Esophagus muscularis mucosa (tissue), 4 donors: Measurements from ENCODE around the gene TPP2. TPM values are rescaled to one million over a fixed set of nuclear protein-coding genes. Genes with fewer than 3 reads are reported as not detected.

ENCODE experiments used
- DNase-seq: peaks from one replicate; pipeline ENCODE4 v3.0.0-alpha.2; 2017; ENCODE audit errors: extremely low spot score
- H3K27ac ChIP-seq, 4 donors: fragments of 200-600 bp; sonication (generic); replicated peaks in 1 of 4; 1 replicate in 3 of 4; 2 replicates in 1 of 4; pipeline ENCODE4 v1.5.1; 2016 to 2019; ENCODE audit warnings: mild to moderate bottlenecking in 1 of 4
- H3K27me3 ChIP-seq, 4 donors: fragments of 200-600 bp; sonication (generic); one replicate each; pipeline versions ENCODE4 v1.5.1 to v1.6.0; 2016 to 2019
- H3K36me3 ChIP-seq, 4 donors: fragments of 200-600 bp; sonication (generic); one replicate each; pipeline ENCODE4 v1.5.1; 2016 to 2019
- H3K4me1 ChIP-seq, 4 donors: fragments of 200-600 bp; sonication (generic); one replicate each; pipeline ENCODE4 v1.5.1; 2016 to 2019
- H3K4me3 ChIP-seq, 4 donors: fragments of 200-600 bp; sonication (generic); 1 replicate in 2 of 4; 2 replicates in 2 of 4; pipeline ENCODE4 v1.5.1; 2016 to 2019; ENCODE audit warnings: mild to moderate bottlenecking in 4 of 4, moderate library complexity in 1 of 4
- H3K9me3 ChIP-seq, 4 donors: fragments of 200-600 bp; sonication (generic); 1 replicate in 3 of 4; 2 replicates in 1 of 4; pipeline ENCODE4 v1.5.1; 2016 to 2019
- EP300 ChIP-seq: sonication (generic); formaldehyde crosslinking; IDR thresholded peaks from one replicate; pipeline ENCODE4 v1.6.1; 2017; ENCODE audit warnings: antibody characterized with exemption
- POLR2A ChIP-seq: fragments of 450-650 bp; IDR thresholded peaks from one replicate; pipeline ENCODE4 v1.6.1; 2017; ENCODE audit warnings: antibody characterized with exemption, moderate library complexity, mild to moderate bottlenecking, low read depth
- POLR2AphosphoS5 ChIP-seq, 2 donors: sonication (generic); formaldehyde crosslinking; IDR thresholded peaks; one replicate each; pipeline ENCODE4 v1.6.1; 2017; ENCODE audit warnings: antibody characterized with exemption in 2 of 2
- WGBS: methylation state at CpG from one replicate; pipeline ENCODE4 v1.1.5; 2018; 5-methylcytosine and 5-hydroxymethylcytosine counted together
- intact Hi-C: fragments of 100-400 bp; cut with DNase I; formaldehyde crosslinking; loops from one replicate; pipeline ENCODE4 v1.15.1; 2023
- total RNA-seq, 4 donors: library from RNA; depleted of rRNA; stranded (reverse); fragments of >200 nt; gene quantifications; one replicate each; pipeline versions ENCODE4 v1.1.0 to v1.2.1, GENCODE V29; 2016
- TF ChIP-seq, protein P1 (sequence below), 3 experiments: fragments of 200-600 bp in 2 of 3; fragments of 450-650 bp in 1 of 3; sonication (generic) in 2 of 3; IDR thresholded peaks; one replicate each; pipeline ENCODE4 v1.5.1; 2017 to 2019; ENCODE audit warnings: antibody characterized with exemption in 3 of 3, mild to moderate bottlenecking in 2 of 3, moderate library complexity in 1 of 3

TPP2 gene
- total RNA-seq, 4 donors from 2014 or later: 30.3 to 38.4 (median 32.1) TPM

DNA sequence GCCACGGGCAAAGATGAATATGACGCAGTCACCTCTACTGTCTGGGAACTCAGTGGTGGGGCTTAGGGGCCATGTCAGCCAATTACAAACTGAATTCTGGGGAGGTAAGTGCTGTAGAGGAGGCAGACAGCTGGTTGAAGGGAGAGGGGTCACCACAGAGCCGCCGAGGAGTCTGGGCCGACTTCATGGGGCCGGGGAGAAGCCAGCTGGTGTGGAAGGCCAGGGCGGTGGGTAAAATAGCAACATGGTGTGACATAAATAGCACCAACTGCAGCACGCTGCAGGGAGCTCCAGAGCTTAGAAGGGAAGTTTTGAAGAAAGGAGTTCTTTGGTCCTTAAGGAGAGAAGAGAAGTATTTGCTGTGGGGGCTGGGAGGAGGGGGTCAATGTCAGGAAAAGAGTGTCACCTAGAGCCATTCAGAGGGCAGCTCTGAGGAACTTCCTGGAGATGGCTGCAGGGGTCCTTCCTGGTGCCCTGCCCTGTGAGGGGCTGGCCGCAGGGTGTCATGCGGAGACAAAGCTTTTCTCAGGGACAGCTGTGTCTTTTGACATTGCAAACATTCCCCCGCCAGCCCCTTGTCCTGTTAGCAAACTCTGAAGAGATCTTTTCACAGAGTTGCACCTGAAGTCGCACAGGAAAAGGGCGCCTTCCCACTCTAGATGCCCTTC lies 91.7 kb downstream of the TPP2 start:
- H3K9me3 ChIP-seq: no peaks in the 10 kb centered on the region
- 51% methylated on average over 11 of the region's 13 CpGs for WGBS
- no peaks in the 10 kb centered on the region for H3K4me1 ChIP-seq
- no peak overlapping the region for H3K27ac ChIP-seq
- no peaks in the 10 kb centered on the region for H3K36me3 ChIP-seq
- TF ChIP-seq, protein P1, sequence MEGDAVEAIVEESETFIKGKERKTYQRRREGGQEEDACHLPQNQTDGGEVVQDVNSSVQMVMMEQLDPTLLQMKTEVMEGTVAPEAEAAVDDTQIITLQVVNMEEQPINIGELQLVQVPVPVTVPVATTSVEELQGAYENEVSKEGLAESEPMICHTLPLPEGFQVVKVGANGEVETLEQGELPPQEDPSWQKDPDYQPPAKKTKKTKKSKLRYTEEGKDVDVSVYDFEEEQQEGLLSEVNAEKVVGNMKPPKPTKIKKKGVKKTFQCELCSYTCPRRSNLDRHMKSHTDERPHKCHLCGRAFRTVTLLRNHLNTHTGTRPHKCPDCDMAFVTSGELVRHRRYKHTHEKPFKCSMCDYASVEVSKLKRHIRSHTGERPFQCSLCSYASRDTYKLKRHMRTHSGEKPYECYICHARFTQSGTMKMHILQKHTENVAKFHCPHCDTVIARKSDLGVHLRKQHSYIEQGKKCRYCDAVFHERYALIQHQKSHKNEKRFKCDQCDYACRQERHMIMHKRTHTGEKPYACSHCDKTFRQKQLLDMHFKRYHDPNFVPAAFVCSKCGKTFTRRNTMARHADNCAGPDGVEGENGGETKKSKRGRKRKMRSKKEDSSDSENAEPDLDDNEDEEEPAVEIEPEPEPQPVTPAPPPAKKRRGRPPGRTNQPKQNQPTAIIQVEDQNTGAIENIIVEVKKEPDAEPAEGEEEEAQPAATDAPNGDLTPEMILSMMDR (IDR thresholded peaks at IDR 0.05): no peak
- TF ChIP-seq POLR2A: no peak
- no peak for TF ChIP-seq EP300
- no peak for TF ChIP-seq POLR2AphosphoS5 (IDR thresholded peaks at IDR 0.05)
- H3K27me3 ChIP-seq: peaks cover 0 to 22% (median 0%) of the 10 kb centered on the region in 4 donors
- DNase-seq: peak; percentile 50
- no peak overlapping the region for H3K4me3 ChIP-seq
- intact Hi-C loops: no loop called here

DNA sequence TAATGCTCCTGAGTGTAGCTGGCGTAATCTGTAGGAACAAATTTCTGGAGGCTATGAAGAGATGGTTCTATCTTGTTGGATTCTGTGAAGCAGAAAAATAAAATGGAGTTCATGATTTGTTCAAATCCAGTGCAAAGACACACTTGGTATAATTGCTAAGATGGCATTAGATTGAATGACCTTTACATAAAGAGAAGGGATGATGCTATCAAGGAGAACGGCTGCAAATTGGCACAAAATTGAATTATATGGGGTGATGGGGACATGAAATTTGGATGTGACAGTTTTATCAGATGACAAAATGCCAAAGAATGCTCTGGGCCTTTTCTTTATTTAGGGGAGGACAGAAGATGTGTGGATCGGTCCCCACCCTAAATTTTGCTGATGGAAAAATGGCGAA lies 94.1 kb downstream of the TPP2 start:
- Histone ChIP-seq H3K9me3 (no peaks in the 10 kb centered on the region), H3K36me3 (no peaks in the 10 kb centered on the region), H3K27me3 (peaks cover 0 to 24% (median 0%) of the 10 kb centered on the region in 4 donors), H3K4me3 (no peak overlapping the region), H3K27ac (no peak overlapping the region), H3K4me1 (no peaks in the 10 kb centered on the region)
- WGBS: 96% methylated on average over 4 of the region's 4 CpGs
- TF ChIP-seq POLR2A (no peak), POLR2AphosphoS5 (IDR thresholded peaks at IDR 0.05) (no peak), EP300 (no peak)
- TF ChIP-seq, protein P1 (IDR thresholded peaks at IDR 0.05): no peak
- DNase-seq: peak; percentile 3
- intact Hi-C loops: no loop called here

DNA sequence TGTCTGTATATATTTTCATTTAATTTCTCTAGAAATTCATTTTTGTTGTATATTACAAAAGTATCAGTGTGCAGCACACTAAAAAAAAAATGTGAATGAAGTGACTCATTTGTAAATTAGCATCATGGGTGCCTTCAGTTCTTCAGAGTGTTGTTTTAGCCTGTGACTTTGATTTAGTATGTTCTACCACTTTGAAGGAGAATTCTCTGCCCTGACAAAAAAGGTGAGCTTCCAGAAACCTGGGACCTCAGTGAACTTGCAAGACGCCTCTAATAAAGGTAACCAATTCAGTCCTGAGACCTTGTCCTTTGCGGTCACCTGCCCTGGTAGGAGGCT lies 95.7 kb downstream of the TPP2 start:
- intact Hi-C loops: no loop called here

DNA sequence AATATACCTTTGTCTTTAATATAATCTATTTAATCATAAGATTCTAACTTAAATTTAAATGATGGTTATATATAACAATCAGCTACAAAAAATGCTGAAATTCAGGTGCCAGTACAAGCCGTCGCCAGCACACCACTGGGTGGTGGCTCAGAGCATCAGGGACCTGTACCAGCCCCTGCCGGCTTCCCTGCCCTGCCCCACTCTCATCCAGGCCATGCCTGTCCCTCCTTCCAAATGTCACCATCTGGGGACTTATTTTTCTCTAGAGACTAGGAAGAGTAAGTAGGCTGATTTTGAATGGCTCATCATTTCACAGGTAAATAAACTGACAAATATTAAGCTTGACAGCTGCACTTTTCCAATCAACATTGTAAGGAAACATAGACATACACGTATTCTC lies 96.5 kb downstream of the TPP2 start:
- Histone ChIP-seq H3K36me3 (no peaks in the 10 kb centered on the region), H3K4me1 (no peaks in the 10 kb centered on the region), H3K9me3 (no peaks in the 10 kb centered on the region), H3K27me3 (peaks cover 0 to 24% (median 0%) of the 10 kb centered on the region in 4 donors), H3K27ac (no peak overlapping the region), H3K4me3 (no peak overlapping the region)
- no peak for DNase-seq
- no peak for TF ChIP-seq EP300
- TF ChIP-seq POLR2AphosphoS5 (IDR thresholded peaks at IDR 0.05): no peak
- no peak for TF ChIP-seq POLR2A
- TF ChIP-seq, protein P1 (IDR thresholded peaks at IDR 0.05): no peak
- intact Hi-C loops: no loop called here
- WGBS: 88% methylated on average over 4 of the region's 4 CpGs

More for the DNA sequence above, 95.7 kb downstream of the TPP2 start:
- Histone ChIP-seq H3K27me3 (peaks cover 0 to 24% (median 0%) of the 10 kb centered on the region in 4 donors), H3K4me3 (no peak overlapping the region), H3K4me1 (no peaks in the 10 kb centered on the region), H3K36me3 (no peaks in the 10 kb centered on the region), H3K9me3 (no peaks in the 10 kb centered on the region), H3K27ac (no peak overlapping the region)
- whole genome bisulfite sequencing: 95% methylated on average over 2 of the region's 2 CpGs
- no peak for TF ChIP-seq EP300
- DNase-seq: peak; percentile 84

DNA sequence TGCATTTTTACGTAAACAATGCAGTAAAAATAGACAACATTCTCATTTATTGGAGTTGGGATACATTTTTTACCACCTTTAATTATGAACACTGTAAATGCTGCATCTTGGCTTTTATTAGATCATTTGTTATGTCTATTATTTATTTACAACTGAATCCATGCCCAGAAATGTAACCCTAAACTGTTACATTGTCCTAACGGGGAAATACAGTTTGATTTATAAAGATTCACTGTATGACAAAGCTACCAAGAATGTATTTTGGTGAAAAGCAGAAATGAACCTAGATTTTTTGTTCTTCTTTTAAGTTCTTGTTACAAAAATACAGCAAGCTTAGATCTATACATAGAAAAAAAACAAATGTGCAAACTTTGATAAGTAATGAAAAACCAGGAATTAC lies 97.0 kb downstream of the TPP2 start:
- peaks cover 0 to 4% (median under 1%) of the 10 kb centered on the region in 4 donors for H3K9me3 ChIP-seq
- no peaks in the 10 kb centered on the region for H3K36me3 ChIP-seq
- H3K27me3 ChIP-seq: peaks cover 0 to 24% (median 0%) of the 10 kb centered on the region in 4 donors
- WGBS: 68% methylated on average over 2 of the region's 2 CpGs
- H3K4me1 ChIP-seq: no peaks in the 10 kb centered on the region
- H3K27ac ChIP-seq: no peak overlapping the region
- no peak for TF ChIP-seq POLR2AphosphoS5 (IDR thresholded peaks at IDR 0.05)
- no peak for TF ChIP-seq POLR2A
- TF ChIP-seq, protein P1 (IDR thresholded peaks at IDR 0.05): no peak
- TF ChIP-seq EP300: no peak
- no peak for DNase-seq
- intact Hi-C loops: no loop called here
- H3K4me3 ChIP-seq: no peak overlapping the region
